Measurements from ENCODE around the gene KIN. TPM values are rescaled to one million over a fixed set of nuclear protein-coding genes. Genes with fewer than 3 reads are reported as not detected.
"Not testable (repeated sequence)": the region's sequence is repeated elsewhere in the genome, so short reads cannot be mapped to it uniquely, and the experiment has no call there.

The KIN gene
- total RNA-seq, 1 donor, result 9.5 TPM

DNA sequence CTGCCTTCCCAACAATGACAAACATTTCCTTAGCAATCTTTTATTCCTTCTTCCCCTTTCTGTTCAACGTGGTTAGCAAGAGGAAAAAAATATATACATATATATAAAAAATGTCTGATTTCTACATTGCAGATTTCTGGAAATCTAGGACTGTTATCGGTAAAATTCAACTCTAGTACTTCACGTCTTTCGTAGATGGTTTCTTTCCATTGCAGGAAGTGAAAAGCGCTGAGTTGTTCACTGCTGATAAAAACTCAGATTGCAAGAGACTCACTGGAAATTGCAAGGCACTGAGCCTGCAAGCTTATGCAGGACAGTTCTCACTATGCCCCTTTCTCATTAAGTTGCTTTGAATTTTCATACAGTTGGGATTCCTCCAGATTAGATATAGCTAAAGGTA is 23.9 kb downstream of the KIN start:
- DNase-seq (ENCODE audit: low read depth), result no peak
- TF ChIP-seq, protein P1, sequence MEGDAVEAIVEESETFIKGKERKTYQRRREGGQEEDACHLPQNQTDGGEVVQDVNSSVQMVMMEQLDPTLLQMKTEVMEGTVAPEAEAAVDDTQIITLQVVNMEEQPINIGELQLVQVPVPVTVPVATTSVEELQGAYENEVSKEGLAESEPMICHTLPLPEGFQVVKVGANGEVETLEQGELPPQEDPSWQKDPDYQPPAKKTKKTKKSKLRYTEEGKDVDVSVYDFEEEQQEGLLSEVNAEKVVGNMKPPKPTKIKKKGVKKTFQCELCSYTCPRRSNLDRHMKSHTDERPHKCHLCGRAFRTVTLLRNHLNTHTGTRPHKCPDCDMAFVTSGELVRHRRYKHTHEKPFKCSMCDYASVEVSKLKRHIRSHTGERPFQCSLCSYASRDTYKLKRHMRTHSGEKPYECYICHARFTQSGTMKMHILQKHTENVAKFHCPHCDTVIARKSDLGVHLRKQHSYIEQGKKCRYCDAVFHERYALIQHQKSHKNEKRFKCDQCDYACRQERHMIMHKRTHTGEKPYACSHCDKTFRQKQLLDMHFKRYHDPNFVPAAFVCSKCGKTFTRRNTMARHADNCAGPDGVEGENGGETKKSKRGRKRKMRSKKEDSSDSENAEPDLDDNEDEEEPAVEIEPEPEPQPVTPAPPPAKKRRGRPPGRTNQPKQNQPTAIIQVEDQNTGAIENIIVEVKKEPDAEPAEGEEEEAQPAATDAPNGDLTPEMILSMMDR (IDR thresholded peaks at IDR 0.05; ENCODE audit: insufficient read depth, low read depth, low read length), result no peak
- no peak overlapping the region for H3K4me3 ChIP-seq (ENCODE audit: low read depth, low read length)

DNA sequence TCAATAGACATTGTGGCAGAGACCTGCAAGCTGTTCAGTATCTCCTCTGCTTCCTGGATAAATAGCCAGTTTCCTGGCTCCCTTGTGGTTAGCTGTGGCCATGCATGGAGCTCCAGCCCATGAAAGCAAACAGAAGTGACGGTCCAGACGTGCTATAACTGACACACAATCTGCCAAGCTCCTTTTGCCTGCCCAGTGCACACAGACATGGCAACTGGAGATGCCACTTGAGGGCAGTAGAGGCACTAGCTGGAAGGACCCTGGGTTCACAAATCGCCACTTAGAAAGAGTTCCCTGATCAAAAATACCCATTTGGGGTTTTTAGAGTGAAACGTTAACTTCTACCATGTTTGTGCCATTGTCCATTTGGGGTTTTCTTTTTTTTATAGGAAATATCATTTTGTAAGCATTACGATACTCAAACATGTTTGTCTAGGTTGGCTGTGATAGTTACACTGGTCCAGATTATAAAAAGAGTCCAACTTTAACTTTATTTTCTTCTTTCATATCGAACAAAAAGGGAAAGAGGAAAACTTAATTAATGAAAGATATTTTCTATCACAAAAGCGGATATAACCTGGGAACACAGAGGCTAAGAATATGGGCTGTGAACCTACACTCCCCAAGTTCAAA is 31.3 kb downstream of the KIN start:
- H3K4me3 ChIP-seq (ENCODE audit: low read depth, low read length), result no peak overlapping the region
- TF ChIP-seq, protein P1 (IDR thresholded peaks at IDR 0.05; ENCODE audit: insufficient read depth, low read depth, low read length), result peak; percentile 63
- peak; percentile 26 for DNase-seq (ENCODE audit: low read depth)

DNA sequence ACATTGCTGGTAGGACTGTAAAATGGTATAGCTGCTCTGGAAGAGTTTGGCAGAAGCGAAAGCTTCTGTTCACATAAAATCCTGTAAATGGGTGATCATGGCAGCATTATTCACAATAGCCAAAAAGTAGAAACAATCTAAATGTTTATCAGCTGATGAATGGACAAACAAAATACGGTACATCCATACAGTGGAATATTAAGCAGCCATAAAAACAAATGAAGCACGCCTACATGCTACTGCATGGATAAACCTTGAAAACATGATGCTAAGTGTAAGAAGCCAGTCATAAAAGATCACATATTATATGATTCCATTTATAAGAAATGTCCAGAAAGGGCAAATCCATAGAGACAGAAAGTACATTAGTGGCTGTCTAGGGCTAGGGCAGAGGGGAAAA is 32.7 kb downstream of the KIN start:
- TF ChIP-seq, protein P1 (IDR thresholded peaks at IDR 0.05; ENCODE audit: insufficient read depth, low read depth, low read length), result no peak
- DNase-seq (ENCODE audit: low read depth), result no peak
- no peak overlapping the region for H3K4me3 ChIP-seq (ENCODE audit: low read depth, low read length)

DNA sequence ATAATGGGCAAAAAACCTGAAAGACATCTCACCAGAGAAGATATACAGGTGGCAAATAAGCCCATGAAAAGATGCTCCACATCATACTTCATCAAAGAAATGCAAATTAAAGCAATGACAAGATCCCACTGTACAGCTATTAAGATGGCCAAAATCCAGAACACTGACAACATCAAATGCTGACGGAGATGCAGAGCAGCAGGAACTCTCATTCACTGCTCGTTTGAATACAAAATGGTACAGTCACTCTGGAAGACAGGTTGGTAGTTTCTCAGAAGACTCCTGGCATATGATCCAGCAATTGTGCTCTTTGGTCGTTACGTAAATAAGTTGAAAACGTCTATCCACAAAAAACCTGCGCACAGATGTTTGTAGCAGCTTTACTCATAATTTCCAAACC is 35.5 kb downstream of the KIN start:
- H3K4me3 ChIP-seq (ENCODE audit: low read depth, low read length), result no peak overlapping the region
- DNase-seq (ENCODE audit: low read depth), result no peak
- TF ChIP-seq, protein P1 (IDR thresholded peaks at IDR 0.05; ENCODE audit: insufficient read depth, low read depth, low read length), result no peak

DNA sequence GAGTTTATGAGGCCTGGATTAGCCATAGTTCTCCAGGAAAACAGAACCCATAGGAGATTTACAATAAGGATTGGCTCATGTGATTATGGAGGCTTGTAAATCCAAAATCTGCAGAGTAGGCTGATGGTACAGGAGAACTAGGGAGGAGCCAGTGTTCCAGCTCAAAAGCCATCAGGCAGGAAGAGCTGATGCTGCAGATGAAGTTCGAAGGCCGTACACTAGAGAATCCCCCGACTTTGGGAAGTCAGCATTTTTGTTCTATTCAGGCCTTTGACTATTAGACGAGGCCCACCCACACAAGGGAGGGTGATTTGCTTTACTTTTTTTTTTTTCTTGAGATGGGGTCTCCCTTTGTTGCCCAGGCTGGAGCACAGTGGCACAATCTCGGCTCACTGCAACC is 37.6 kb downstream of the KIN start:
- DNase-seq (ENCODE audit: low read depth), result no peak
- H3K4me3 ChIP-seq (ENCODE audit: low read depth, low read length), result no peak overlapping the region
- TF ChIP-seq, protein P1 (IDR thresholded peaks at IDR 0.05; ENCODE audit: insufficient read depth, low read depth, low read length), result no peak

DNA sequence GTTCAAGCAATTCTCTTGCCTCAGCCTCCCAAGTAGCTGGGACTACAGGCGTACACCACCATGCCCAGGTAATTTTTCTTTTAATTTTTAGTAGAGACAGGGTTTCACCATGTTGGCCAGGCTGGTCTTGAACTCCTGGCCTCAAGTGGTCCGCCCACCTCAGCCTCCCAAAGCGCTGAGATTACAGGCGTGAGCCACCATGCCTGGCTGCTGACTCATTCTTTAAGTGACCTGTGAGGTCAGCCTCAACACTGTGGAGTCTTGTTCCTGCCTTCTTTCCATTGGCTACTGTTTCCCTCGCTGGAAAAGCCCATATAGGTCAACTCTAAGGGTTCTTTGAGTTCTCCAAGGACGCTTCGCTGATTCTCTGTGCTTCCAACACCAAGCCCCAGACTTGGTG is 39.2 kb downstream of the KIN start:
- not testable (repeated sequence) for DNase-seq (ENCODE audit: low read depth); H3K4me3 ChIP-seq (ENCODE audit: low read depth, low read length)

DNA sequence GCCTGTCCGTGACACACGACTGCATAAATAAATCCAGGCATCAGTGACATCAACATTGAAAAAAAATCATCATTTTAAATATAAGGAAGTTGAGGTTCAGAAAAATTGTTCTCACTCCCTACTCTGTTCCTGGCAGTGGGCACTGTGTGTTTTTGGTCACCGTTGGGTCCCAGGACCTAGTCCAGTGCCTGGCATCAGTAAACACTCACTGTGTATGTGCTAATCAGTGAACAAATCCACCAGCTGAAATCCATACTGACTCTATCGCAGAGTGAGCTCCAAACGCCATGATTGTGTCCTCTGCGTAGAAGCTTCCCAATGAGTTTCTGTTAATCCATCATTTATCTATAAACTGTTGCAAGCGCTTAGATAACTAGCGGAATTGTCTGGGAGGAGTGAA is 43.5 kb downstream of the KIN start:
- TF ChIP-seq, protein P1 (IDR thresholded peaks at IDR 0.05; ENCODE audit: insufficient read depth, low read depth, low read length), result no peak
- H3K4me3 ChIP-seq (ENCODE audit: low read depth, low read length), result no peak overlapping the region
- DNase-seq (ENCODE audit: low read depth), result no peak
